HG02588 (cell line): ENCODE measurements around the gene PHKG1.
"Not testable (repeated sequence)": the region's sequence is repeated elsewhere in the genome, so short reads cannot be mapped to it uniquely, and the experiment has no call there.

ENCODE experiments used
- ATAC-seq: cut with Tn5 transposase; IDR thresholded peaks from one replicate; pipeline ENCODE4 v1.9.1; 2021; ENCODE audit warnings: mild to moderate bottlenecking, moderate library complexity; ENCODE audit not compliant: unreplicated experiment

The PHKG1 gene

GRCh38 chr7:56046721-56047445 is 45.9 kb downstream of the PHKG1 start:
- no peak for ATAC-seq

GRCh38 chr7:56045758-56046157 is 47.0 kb downstream of the PHKG1 start:
- ATAC-seq, result not testable (repeated sequence)

- no peak for ATAC-seq
Measured at GRCh38 chr7:56040730-56041129, 52.0 kb downstream of the PHKG1 start.

- ATAC-seq, result peak; percentile 97
Measured at GRCh38 chr7:56033671-56034432, 58.9 kb downstream of the PHKG1 start.

DNA sequence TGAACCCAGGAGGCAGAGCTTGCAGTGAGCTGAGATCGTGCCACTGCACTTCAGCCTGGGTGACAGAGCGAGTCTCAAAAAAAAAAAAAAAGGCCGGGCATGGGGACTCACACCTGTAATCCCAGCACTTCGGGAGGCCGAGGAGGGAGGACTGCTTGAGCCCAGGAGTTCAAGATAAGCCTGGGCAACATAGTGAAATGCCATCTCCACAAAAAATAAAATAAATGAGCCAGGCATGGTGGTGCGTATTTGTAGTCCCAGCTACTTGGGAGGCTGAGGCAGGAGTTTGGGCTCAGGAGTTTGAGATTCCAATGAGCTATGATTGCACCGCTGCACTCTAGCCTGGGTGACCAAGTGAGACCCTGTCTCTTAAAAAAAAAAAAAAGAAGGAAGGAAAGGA is 60.2 kb downstream of the PHKG1 start:
- not testable (repeated sequence) for ATAC-seq

DNA sequence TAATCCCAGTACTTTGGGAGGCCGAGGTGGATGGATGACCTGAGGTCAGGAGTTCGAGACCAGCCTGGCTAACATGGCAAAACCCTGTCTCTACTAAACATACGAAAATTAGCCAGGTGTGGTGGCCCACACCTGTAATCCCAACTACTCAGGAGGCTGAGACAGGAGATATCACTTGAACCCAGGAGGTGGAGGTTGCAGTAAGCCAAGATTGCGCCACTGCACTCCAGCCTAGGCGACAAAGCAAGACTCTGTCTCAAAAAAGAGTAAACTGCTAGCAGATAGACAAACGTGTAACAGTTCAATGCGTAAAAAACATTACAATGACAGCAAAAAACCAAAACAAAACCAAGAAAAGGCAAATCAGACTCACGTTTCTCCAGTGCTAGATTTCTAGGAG is 61.2 kb downstream of the PHKG1 start:
- ATAC-seq, result not testable (repeated sequence)

DNA sequence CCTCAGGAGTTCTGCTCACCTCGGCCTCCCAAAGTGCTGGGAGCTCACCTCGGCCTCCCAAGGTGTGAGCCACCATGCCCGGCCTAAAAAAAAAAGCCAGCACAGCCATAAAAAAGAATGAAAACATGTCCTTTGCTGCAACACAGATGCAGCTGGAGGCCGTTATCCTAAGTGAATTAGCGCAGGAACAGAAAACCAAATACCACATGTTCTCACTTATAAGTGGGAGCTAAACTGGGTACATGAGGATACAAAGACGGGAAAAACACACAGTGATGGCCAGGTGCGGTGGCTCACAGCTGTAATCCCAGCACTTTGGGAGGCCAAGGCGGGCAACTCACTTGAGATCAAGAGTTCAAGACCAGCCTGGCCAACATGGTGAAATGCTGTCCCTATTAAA is 62.4 kb downstream of the PHKG1 start:
- ATAC-seq, result no peak
